ENCODE results near the gene WBP1L.
A peak's percentile ranks its signal among the peaks of the same experiment; 100 is the strongest.
"Not testable (repeated sequence)": the region's sequence is repeated elsewhere in the genome, so short reads cannot be mapped to it uniquely, and the experiment has no call there.

Gene WBP1L

DNA sequence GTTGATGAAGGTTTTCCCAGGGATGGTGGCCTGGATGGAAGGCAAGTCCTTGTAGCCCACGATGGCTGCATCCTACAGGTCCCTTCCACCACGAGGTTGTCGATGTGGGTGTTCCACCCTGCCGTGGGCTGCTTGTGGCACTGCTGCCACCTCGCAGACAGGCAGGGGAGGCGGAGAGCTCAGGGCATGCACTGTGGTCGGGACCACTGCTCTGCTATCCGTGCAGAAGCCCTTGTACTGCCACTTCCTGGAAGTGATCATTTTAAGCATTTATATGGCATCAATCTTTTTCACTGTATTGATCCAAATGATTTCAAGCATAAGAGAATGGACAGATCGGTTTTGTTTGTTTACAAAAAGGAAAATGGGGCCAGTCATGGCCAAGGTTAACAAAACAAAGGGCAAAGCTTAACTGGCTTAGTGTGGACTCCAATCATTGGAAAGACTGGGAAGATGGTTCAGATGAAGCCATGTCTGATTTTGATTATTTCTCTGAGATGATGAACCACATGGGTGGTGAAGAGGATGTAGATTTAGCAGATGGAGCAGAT is 101.7 kb downstream of the WBP1L start:
- no peak overlapping the region for H3K4me3 ChIP-seq (ENCODE audit: low read depth, low read length)
- TF ChIP-seq, protein P1, sequence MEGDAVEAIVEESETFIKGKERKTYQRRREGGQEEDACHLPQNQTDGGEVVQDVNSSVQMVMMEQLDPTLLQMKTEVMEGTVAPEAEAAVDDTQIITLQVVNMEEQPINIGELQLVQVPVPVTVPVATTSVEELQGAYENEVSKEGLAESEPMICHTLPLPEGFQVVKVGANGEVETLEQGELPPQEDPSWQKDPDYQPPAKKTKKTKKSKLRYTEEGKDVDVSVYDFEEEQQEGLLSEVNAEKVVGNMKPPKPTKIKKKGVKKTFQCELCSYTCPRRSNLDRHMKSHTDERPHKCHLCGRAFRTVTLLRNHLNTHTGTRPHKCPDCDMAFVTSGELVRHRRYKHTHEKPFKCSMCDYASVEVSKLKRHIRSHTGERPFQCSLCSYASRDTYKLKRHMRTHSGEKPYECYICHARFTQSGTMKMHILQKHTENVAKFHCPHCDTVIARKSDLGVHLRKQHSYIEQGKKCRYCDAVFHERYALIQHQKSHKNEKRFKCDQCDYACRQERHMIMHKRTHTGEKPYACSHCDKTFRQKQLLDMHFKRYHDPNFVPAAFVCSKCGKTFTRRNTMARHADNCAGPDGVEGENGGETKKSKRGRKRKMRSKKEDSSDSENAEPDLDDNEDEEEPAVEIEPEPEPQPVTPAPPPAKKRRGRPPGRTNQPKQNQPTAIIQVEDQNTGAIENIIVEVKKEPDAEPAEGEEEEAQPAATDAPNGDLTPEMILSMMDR (IDR thresholded peaks at IDR 0.05; ENCODE audit: low read depth, low read length): no peak
- TF ChIP-seq MYC (IDR thresholded peaks at IDR 0.05; ENCODE audit: low read depth, low read length) (no peak), POLR2A (IDR thresholded peaks at IDR 0.05; ENCODE audit: extremely low read depth, insufficient read length) (no peak), MAX (IDR thresholded peaks at IDR 0.05; ENCODE audit: low read depth, low read length) (no peak)
- no peak for DNase-seq (ENCODE audit: low read depth)

GRCh38 chr10:102850025-102850518 is 106.3 kb downstream of the WBP1L start:
- TF ChIP-seq MAX (IDR thresholded peaks at IDR 0.05; ENCODE audit: low read depth, low read length) (no peak), POLR2A (IDR thresholded peaks at IDR 0.05; ENCODE audit: extremely low read depth, insufficient read length) (no peak), MYC (IDR thresholded peaks at IDR 0.05; ENCODE audit: low read depth, low read length) (no peak)
- TF ChIP-seq, protein P1 (IDR thresholded peaks at IDR 0.05; ENCODE audit: low read depth, low read length): no peak
- H3K4me3 ChIP-seq (ENCODE audit: low read depth, low read length): no peak overlapping the region
- DNase-seq (ENCODE audit: low read depth): no peak

GRCh38 chr10:102853237-102853636 is 109.5 kb downstream of the WBP1L start:
- not testable (repeated sequence) for H3K4me3 ChIP-seq (ENCODE audit: low read depth, low read length); DNase-seq (ENCODE audit: low read depth)

DNA sequence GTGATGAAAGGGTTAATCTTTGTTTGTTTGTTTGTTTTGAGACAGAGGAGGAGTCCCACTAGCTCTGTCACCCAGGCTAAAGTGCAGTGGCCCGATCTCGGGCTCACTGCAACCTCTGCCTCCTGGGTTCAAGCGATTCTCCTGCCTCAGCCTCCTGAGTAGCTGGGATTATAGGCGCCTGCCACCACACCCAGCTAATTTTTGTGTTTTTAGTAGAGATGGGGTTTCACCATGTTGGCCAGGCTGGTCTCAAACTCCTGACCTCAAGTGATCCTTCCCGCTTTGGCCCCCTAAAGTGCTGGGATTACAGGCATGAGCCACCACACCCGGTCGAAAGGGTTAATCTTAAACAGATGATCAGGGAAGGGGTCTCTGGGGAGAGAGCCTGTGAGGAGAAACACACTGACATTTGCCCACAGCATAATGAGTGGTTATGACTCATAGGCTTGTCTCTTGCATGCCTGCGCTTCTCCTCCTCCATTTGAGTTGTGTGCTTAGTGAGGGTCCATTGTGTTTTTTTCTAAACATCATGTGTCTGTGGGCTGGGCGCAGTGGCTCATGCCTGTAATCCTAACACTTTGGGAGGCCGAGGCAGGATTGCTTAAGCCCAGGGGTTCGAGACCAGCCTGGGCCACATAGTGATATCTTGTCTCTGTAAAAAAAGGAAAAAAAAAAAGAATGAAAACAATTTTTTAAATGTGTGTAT is 112.1 kb downstream of the WBP1L start:
- TF ChIP-seq MYC (IDR thresholded peaks at IDR 0.05; ENCODE audit: low read depth, low read length) (peak; percentile 69), MAX (IDR thresholded peaks at IDR 0.05; ENCODE audit: low read depth, low read length) (peak; percentile 77)
- DNase-seq (ENCODE audit: low read depth): peak; percentile 98
- H3K4me3 ChIP-seq (ENCODE audit: low read depth, low read length): not testable (repeated sequence)

- DNase-seq (ENCODE audit: low read depth): no peak
- H3K4me3 ChIP-seq (ENCODE audit: low read depth, low read length): no peak overlapping the region
- TF ChIP-seq POLR2A (IDR thresholded peaks at IDR 0.05; ENCODE audit: extremely low read depth, insufficient read length) (no peak), MYC (IDR thresholded peaks at IDR 0.05; ENCODE audit: low read depth, low read length) (no peak), MAX (IDR thresholded peaks at IDR 0.05; ENCODE audit: low read depth, low read length) (no peak)
- TF ChIP-seq, protein P1 (IDR thresholded peaks at IDR 0.05; ENCODE audit: low read depth, low read length): no peak
These were observed 113.1 kb downstream of the WBP1L start for GRCh38 chr10:102856758-102857424.

GRCh38 chr10:102859911-102860310 is 116.2 kb downstream of the WBP1L start:
- TF ChIP-seq MYC (IDR thresholded peaks at IDR 0.05; ENCODE audit: low read depth, low read length): no peak
- TF ChIP-seq MAX (IDR thresholded peaks at IDR 0.05; ENCODE audit: low read depth, low read length): no peak
- TF ChIP-seq, protein P1 (IDR thresholded peaks at IDR 0.05; ENCODE audit: low read depth, low read length): no peak
- TF ChIP-seq POLR2A (IDR thresholded peaks at IDR 0.05; ENCODE audit: extremely low read depth, insufficient read length): no peak
- DNase-seq (ENCODE audit: low read depth): no peak
- no peak overlapping the region for H3K4me3 ChIP-seq (ENCODE audit: low read depth, low read length)
